Activated CD8-positive, alpha-beta memory T cell treated with anti-CD3 and anti-CD28 coated beads, Interleukin-2, amount 10 ng/mL, durations not matched to agents 7 days and 5 days (primary cell): ENCODE results near the gene ZNF236. TPM values are rescaled to one million over a fixed set of nuclear protein-coding genes. Genes with fewer than 3 reads are reported as not detected.

Source experiments
- ATAC-seq: fragments of 150-1000 bp; cut with Tn5 transposase; one replicate; pipeline ENCODE4 v1.10.0; 2021; ENCODE audit warnings: moderate library complexity
- CTCF ChIA-PET: fragments of 350-600 bp; sonication (Branson Sonifier 250); formaldehyde crosslinking; loops from one replicate; lab custom pipeline; 2021; ENCODE audit warnings: antibody characterized with exemption; lab: Charles Lee
- DNase-seq: peaks from one replicate; pipeline ENCODE4 v3.0.0-alpha.2; 2020
- H3K27ac Mint-ChIP-seq: one replicate; pipeline ENCODE4 v1.8.0; 2021; ENCODE audit warnings: mild to moderate bottlenecking, mixed read lengths
- H3K27me3 Mint-ChIP-seq: one replicate; pipeline ENCODE4 v1.8.0; 2021; ENCODE audit warnings: mixed read lengths
- H3K36me3 Mint-ChIP-seq: one replicate; pipeline ENCODE4 v1.8.0; 2021; ENCODE audit warnings: mild to moderate bottlenecking, mixed read lengths
- H3K4me1 Mint-ChIP-seq: one replicate; pipeline ENCODE4 v1.8.0; 2021; ENCODE audit warnings: mixed read lengths
- H3K4me3 Mint-ChIP-seq: one replicate; pipeline ENCODE4 v1.8.0; 2021; ENCODE audit warnings: mild to moderate bottlenecking, moderate library complexity, mixed read lengths
- H3K9me3 Mint-ChIP-seq: one replicate; pipeline ENCODE4 v1.8.0; 2022; ENCODE audit warnings: low read depth, mixed read lengths
- total RNA-seq, 2 experiments: library from RNA; stranded (reverse); gene quantifications; one replicate each; pipeline ENCODE4 v1.2.3, GENCODE V29; 2021

ZNF236 gene
- total RNA-seq, 2 experiments from 2014 or later, result 16.8 to 22.9 TPM

GRCh38 chr18:76979906-76980305 lies 157.5 kb downstream of the ZNF236 start:
- ATAC-seq (no peak), DNase-seq (peak; percentile 25)
- Mint-ChIP-seq H3K27ac (no peak overlapping the region), H3K27me3 (no peaks in the 10 kb centered on the region), H3K36me3 (no peaks in the 10 kb centered on the region), H3K4me3 (no peak overlapping the region), H3K9me3 (no peaks in the 10 kb centered on the region), H3K4me1 (peaks cover 6% of the 10 kb centered on the region)
- CTCF ChIA-PET, result interaction anchor here (0.7 to 1.3 kb wide), 2 partner anchors 31 to 177 kb away, joined by 3 to 4 read pairs; no protein-coding TSS in a partner anchor

DNA sequence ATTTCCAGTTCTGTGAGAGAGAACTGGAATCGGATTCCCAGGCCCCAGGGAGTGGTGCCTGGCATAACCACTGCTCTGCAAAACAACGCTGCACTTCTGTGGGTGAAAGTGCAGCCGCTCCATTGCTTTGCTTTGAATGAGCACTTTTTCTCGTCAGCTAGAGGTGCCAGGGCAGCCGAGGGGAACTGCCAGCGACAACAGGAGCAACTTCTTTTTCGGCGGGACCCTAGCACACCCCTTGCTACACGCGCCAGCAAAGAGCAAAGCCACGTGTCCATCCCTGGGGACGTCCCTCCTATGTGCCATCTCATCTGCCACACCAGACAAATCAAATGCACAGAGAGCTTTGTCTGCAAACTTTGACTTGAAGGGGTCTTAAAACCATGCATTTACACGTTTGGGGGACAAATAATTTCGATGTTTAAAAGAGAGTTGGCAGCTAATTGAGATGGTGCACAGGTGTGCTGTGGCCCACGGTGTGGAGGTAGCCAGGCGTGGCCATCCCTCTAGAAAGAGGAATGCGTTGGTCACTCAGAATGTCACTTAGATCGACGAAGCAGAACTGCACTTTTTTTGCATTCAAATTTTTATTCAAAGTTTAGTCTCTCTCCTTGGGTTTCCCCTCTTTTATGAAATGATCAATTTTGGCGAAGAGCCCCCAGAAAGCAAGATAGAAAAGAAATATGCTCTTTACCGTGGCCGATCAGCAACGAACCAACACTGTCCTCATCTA lies 158.5 kb downstream of the ZNF236 start:
- H3K4me3 Mint-ChIP-seq, result no peak overlapping the region
- CTCF ChIA-PET, result interaction anchor here (1.1 to 3.6 kb wide), 4 partner anchors 17 to 178 kb away, joined by 4 to 13 read pairs (median 6); no protein-coding TSS in a partner anchor

DNA sequence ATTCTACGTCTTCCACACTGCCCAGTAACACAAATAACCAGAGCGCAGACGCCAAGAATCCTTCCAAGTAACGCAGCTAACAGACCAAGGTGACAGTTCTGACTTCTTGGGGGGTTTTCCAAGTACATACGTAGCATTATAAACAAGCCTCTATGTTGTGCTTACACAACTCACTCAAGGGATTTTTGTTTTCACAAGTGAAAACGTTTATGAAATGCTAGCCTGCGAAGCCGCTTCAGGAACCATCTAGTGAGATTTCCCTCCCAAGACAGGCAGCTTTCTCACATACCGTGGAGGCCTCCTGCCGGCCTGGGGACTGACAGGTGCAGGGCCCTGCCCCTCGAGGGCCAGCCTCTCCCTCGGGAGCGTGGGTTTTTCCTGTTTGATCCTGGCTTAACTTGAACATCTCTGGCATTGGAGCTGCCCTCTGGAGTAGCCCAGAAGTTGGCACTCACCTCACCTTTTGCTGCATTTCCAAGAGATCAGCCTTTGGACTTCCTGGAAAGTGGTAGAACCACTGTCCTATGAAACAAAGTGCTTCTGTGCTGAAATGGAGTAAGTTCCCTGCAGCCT lies 159.1 kb downstream of the ZNF236 start:
- Mint-ChIP-seq H3K4me3 (no peak overlapping the region), H3K27ac (no peak overlapping the region), H3K4me1 (peaks cover 6% of the 10 kb centered on the region), H3K27me3 (no peaks in the 10 kb centered on the region), H3K9me3 (no peaks in the 10 kb centered on the region), H3K36me3 (no peaks in the 10 kb centered on the region)
- DNase-seq (peak; percentile 33), ATAC-seq (no peak)
- CTCF ChIA-PET, result interaction anchor here (1.1 to 3.6 kb wide), 6 partner anchors 18 to 179 kb away, joined by 4 to 24 read pairs (median 6); no protein-coding TSS in a partner anchor

More for the DNA sequence above, 158.5 kb downstream of the ZNF236 start:
- H3K27ac Mint-ChIP-seq, result no peak overlapping the region
- H3K36me3 Mint-ChIP-seq, result no peaks in the 10 kb centered on the region
- peak; percentile 29 for DNase-seq
- ATAC-seq, result no peak
- H3K27me3 Mint-ChIP-seq, result no peaks in the 10 kb centered on the region
- peaks cover 6% of the 10 kb centered on the region for H3K4me1 Mint-ChIP-seq
- no peaks in the 10 kb centered on the region for H3K9me3 Mint-ChIP-seq

- peaks cover 6% of the 10 kb centered on the region for H3K4me1 Mint-ChIP-seq
- no peaks in the 10 kb centered on the region for H3K9me3 Mint-ChIP-seq
- H3K27me3 Mint-ChIP-seq, result no peaks in the 10 kb centered on the region
- no peak overlapping the region for H3K27ac Mint-ChIP-seq
- DNase-seq, result peak; percentile 32
- no peaks in the 10 kb centered on the region for H3K36me3 Mint-ChIP-seq
- ATAC-seq, result no peak
- CTCF ChIA-PET, result interaction anchor here (1.0 to 5.6 kb wide), 21 partner anchors 11 to 273 kb away, joined by 3 to 65 read pairs (median 7); no protein-coding TSS in a partner anchor
- H3K4me3 Mint-ChIP-seq, result no peak overlapping the region
These were observed 159.7 kb downstream of the ZNF236 start for GRCh38 chr18:76982038-76982437.

DNA sequence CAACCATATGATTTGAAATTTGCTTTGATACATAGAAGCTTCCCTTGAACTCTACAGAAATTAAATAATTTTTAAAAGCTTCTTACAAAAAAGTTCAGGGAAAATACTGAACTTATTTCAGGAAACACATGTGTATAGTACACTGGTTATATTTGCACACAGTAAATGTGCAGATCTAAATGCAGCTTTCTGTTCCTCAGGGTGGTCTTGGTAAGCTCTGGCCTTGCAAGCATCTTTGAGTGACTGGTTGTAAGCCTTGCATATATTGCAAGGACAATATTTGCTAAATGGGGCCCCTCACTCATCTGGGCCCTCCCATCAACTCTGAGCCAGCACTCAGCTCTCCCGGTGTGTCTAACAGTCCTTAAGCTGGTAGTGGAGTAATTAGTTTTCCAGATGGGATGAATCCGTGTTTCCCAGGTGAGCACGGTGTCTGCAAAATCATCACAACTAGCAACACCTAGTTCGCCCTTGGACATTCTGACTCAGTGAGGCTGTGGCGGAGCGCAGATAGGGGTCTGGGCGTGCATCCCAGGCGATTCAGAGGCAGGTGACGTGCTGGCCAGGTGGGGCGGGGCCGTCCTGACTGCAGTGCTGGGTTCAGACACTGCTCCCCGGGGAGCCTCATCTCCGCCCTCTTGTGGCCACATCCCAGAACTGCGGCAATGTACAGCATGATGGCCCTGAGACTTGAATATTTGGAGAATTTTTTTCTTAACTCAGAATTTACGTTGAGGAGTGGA lies 160.7 kb downstream of the ZNF236 start:
- H3K36me3 Mint-ChIP-seq, result no peaks in the 10 kb centered on the region
- H3K27ac Mint-ChIP-seq, result no peak overlapping the region
- peak; percentile 97 for ATAC-seq
- H3K4me3 Mint-ChIP-seq, result no peak overlapping the region
- DNase-seq, result peak; percentile 93
- CTCF ChIA-PET, result interaction anchor here (0.7 to 5.6 kb wide), 39 partner anchors 8 to 274 kb away, joined by 3 to 65 read pairs (median 5); no protein-coding TSS in a partner anchor
- no peaks in the 10 kb centered on the region for H3K27me3 Mint-ChIP-seq
- peaks cover 6% of the 10 kb centered on the region for H3K4me1 Mint-ChIP-seq
- no peaks in the 10 kb centered on the region for H3K9me3 Mint-ChIP-seq

- no peak overlapping the region for H3K4me3 Mint-ChIP-seq
- H3K9me3 Mint-ChIP-seq, result no peaks in the 10 kb centered on the region
- H3K4me1 Mint-ChIP-seq, result peaks cover 6% of the 10 kb centered on the region
- ATAC-seq, result peak; percentile 29
- H3K36me3 Mint-ChIP-seq, result no peaks in the 10 kb centered on the region
- H3K27me3 Mint-ChIP-seq, result no peaks in the 10 kb centered on the region
- no peak for DNase-seq
- H3K27ac Mint-ChIP-seq, result no peak overlapping the region
- CTCF ChIA-PET, result interaction anchor here (0.7 to 5.6 kb wide), 32 partner anchors 9 to 274 kb away, joined by 3 to 65 read pairs (median 6); no protein-coding TSS in a partner anchor
These were observed 161.3 kb downstream of the ZNF236 start for GRCh38 chr18:76983613-76984051.

DNA sequence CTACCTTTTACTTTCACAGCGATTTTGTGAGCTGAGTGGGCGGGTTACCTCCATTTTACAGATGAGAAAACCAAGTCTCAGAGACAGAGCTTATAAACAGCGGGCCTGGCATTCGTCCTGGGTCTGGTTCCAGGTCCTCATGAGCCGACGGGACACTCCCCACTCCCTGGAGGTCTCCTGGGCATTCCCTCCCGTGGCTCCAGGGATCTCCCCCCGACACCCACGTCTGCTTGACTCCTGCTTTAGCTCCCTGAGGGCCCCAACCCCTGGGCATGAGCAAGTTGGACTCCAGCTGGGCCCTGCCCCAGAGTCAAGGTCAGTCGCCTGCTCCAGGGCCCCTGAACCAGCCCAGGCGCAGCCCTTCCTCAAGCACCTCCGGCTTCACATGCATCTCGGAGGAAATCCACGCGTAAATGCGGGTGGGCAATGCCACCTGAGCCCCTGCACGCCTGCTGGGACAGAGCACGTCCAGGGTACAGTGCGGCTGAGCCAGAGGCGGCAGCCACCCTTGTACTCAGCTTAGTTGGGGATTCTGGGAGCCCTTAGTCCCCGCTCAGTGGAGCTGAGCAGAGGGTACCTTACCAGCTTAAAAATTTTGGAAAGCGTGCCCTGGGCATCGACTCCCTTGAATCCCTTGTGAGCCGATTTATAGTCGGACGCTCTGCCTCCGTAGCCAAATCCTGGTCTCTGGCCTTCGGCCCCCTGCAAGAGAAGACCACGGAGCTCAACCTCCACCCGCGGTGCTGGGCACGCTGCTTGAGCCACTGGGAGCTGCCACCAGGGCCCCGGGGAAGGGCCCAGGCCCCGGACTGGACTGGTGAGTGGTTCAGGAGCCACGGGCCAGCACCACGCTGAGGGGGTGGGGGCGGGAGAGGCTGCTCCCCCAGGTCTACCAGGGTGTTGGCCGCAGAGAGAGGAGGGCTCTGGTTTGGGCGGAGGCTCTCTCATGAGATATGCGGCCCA lies 162.1 kb downstream of the ZNF236 start:
- H3K36me3 Mint-ChIP-seq, result no peaks in the 10 kb centered on the region
- H3K9me3 Mint-ChIP-seq, result no peaks in the 10 kb centered on the region
- DNase-seq (peak; percentile 36), ATAC-seq (no peak)
- H3K4me1 Mint-ChIP-seq, result peaks cover 9% of the 10 kb centered on the region
- H3K27me3 Mint-ChIP-seq, result no peaks in the 10 kb centered on the region
- H3K4me3 Mint-ChIP-seq, result no peak overlapping the region
- no peak overlapping the region for H3K27ac Mint-ChIP-seq
- CTCF ChIA-PET, result interaction anchor here (0.8 to 5.6 kb wide), 25 partner anchors 10 to 227 kb away, joined by 3 to 65 read pairs (median 7); no protein-coding TSS in a partner anchor

GRCh38 chr18:76985156-76985950 lies 163.0 kb downstream of the ZNF236 start:
- Mint-ChIP-seq H3K36me3 (no peaks in the 10 kb centered on the region), H3K4me1 (peaks cover 9% of the 10 kb centered on the region), H3K9me3 (no peaks in the 10 kb centered on the region), H3K27me3 (no peaks in the 10 kb centered on the region), H3K4me3 (no peak overlapping the region), H3K27ac (no peak overlapping the region)
- ATAC-seq, result no peak
- DNase-seq, result peak; percentile 29
- CTCF ChIA-PET, result interaction anchor here (0.9 to 5.6 kb wide), 9 partner anchors 11 to 184 kb away, joined by 3 to 65 read pairs (median 12); no protein-coding TSS in a partner anchor

GRCh38 chr18:76985951-76986236 lies 163.5 kb downstream of the ZNF236 start:
- H3K36me3 Mint-ChIP-seq, result no peaks in the 10 kb centered on the region
- ATAC-seq (no peak), DNase-seq (no peak)
- peaks cover 9% of the 10 kb centered on the region for H3K4me1 Mint-ChIP-seq
- no peak overlapping the region for H3K27ac Mint-ChIP-seq
- no peaks in the 10 kb centered on the region for H3K9me3 Mint-ChIP-seq
- H3K27me3 Mint-ChIP-seq, result no peaks in the 10 kb centered on the region
- CTCF ChIA-PET, result interaction anchor here (0.9 to 5.6 kb wide), 6 partner anchors 10 to 185 kb away, joined by 3 to 65 read pairs (median 17); no protein-coding TSS in a partner anchor
- no peak overlapping the region for H3K4me3 Mint-ChIP-seq

DNA sequence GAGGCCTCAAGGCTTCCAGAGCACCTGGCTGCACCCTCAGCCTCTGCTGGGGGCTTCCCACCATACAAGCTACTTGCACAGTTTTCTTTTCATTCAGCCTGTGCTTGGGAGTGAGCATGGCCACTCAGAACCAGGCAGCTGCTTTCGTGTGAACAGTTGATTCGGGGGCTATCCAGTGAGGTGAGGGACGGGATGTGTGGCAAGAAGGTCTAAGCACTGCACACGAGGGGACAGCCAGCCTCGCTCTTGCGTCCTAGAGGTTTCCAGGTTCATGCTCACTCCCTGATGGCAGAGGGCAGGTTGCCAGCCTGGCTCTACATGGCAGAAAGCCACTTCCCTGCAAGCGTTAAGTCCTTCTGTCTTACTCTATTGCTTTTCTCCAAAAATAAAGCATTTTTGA lies 164.0 kb downstream of the ZNF236 start:
- Mint-ChIP-seq H3K9me3 (no peaks in the 10 kb centered on the region), H3K4me1 (peaks cover 9% of the 10 kb centered on the region), H3K36me3 (no peaks in the 10 kb centered on the region), H3K27ac (no peak overlapping the region), H3K4me3 (no peak overlapping the region), H3K27me3 (no peaks in the 10 kb centered on the region)
- no peak for ATAC-seq
- CTCF ChIA-PET, result interaction anchor here (2.0 to 5.6 kb wide), 5 partner anchors 10 to 185 kb away, joined by 5 to 65 read pairs (median 22); no protein-coding TSS in a partner anchor
- peak; percentile 34 for DNase-seq

- H3K36me3 Mint-ChIP-seq, result no peaks in the 10 kb centered on the region
These were observed 165.9 kb downstream of the ZNF236 start for GRCh38 chr18:76988031-76988826.

More at GRCh38 chr18:76988031-76988826, 165.9 kb downstream of the ZNF236 start:
- ATAC-seq, result no peak
- no peaks in the 10 kb centered on the region for H3K27me3 Mint-ChIP-seq
- H3K27ac Mint-ChIP-seq, result no peak overlapping the region
- no peak overlapping the region for H3K4me3 Mint-ChIP-seq
- H3K4me1 Mint-ChIP-seq, result peaks cover 6% of the 10 kb centered on the region
- no peak for DNase-seq
- CTCF ChIA-PET, result interaction anchor here (1.1 to 2.6 kb wide), 2 partner anchors 9 to 12 kb away, joined by 4 to 16 read pairs; no protein-coding TSS in a partner anchor
- H3K9me3 Mint-ChIP-seq, result no peaks in the 10 kb centered on the region
